Type B pancreatic cell (in vitro differentiated cells): ENCODE measurements around the gene NTM. TPM values are rescaled to one million over a fixed set of nuclear protein-coding genes. Genes with fewer than 3 reads are reported as not detected.

Source experiments
- DNase-seq: peaks from one replicate; pipeline ENCODE4 v3.0.0; 2021; ENCODE audit warnings: mixed read lengths; ENCODE audit not compliant: unreplicated experiment; ENCODE audit errors: extremely low spot score
- H3K27ac Mint-ChIP-seq: 2 replicates; pipeline ENCODE4 v1.8.0; 2021; ENCODE audit warnings: mild to moderate bottlenecking, mixed read lengths
- H3K27me3 Mint-ChIP-seq: 2 replicates; pipeline ENCODE4 v1.8.0; 2021; ENCODE audit warnings: mixed read lengths
- H3K36me3 Mint-ChIP-seq: 2 replicates; pipeline ENCODE4 v1.8.0; 2021; ENCODE audit warnings: mixed read lengths
- H3K4me1 Mint-ChIP-seq: one replicate; pipeline ENCODE4 v1.8.0; 2021; ENCODE audit warnings: mixed read lengths; ENCODE audit not compliant: unreplicated experiment
- H3K4me3 Mint-ChIP-seq: 2 replicates; pipeline ENCODE4 v1.8.0; 2021; ENCODE audit warnings: mild to moderate bottlenecking, mixed read lengths
- H3K9me3 Mint-ChIP-seq: 2 replicates; pipeline ENCODE4 v1.8.0; 2021; ENCODE audit warnings: mixed read lengths
- total RNA-seq: library from RNA; stranded (reverse); gene quantifications from 2 replicates; pipeline ENCODE4 v1.2.1, GENCODE V29; 2021; ENCODE audit warnings: low replicate concordance
- TF ChIP-seq, protein P1 (sequence below): fragments of 200-600 bp; sonication (generic); conservative IDR thresholded peaks from 2 replicates; pipeline ENCODE4 v1.5.0; 2021; ENCODE audit warnings: antibody characterized with exemption, mild to moderate bottlenecking

NTM gene
- total RNA-seq, 1 donor from 2014 or later, result 19.2 TPM

DNA sequence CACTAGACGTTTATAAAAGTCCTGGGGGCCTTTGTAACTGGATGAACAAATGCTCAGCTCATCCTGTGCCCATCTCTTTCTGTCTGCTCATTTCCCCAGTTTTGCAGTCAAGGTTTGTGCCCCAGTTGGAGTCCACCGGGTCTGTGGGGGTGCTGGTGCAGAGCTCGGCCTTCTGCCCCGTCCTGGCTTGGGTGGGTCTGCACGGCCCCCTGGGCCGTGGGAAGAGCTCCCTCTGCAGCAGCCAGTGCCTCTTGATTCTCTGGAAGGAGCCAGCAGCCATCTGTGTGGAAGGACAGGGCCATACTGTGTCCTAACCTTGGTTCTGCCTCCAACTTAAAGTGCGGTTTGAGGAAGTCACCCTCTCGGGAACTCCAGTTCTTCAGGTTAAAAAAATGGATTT is 140.2 kb downstream of the NTM start:
- Mint-ChIP-seq H3K4me3 (no peak overlapping the region), H3K27me3 (peaks cover 11% of the 10 kb centered on the region), H3K4me1 (peaks cover 7% of the 10 kb centered on the region), H3K9me3 (peaks cover 5% of the 10 kb centered on the region), H3K27ac (no peak overlapping the region), H3K36me3 (no peaks in the 10 kb centered on the region)
- DNase-seq, result no peak
- TF ChIP-seq, protein P1, sequence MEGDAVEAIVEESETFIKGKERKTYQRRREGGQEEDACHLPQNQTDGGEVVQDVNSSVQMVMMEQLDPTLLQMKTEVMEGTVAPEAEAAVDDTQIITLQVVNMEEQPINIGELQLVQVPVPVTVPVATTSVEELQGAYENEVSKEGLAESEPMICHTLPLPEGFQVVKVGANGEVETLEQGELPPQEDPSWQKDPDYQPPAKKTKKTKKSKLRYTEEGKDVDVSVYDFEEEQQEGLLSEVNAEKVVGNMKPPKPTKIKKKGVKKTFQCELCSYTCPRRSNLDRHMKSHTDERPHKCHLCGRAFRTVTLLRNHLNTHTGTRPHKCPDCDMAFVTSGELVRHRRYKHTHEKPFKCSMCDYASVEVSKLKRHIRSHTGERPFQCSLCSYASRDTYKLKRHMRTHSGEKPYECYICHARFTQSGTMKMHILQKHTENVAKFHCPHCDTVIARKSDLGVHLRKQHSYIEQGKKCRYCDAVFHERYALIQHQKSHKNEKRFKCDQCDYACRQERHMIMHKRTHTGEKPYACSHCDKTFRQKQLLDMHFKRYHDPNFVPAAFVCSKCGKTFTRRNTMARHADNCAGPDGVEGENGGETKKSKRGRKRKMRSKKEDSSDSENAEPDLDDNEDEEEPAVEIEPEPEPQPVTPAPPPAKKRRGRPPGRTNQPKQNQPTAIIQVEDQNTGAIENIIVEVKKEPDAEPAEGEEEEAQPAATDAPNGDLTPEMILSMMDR, result no peak

- Mint-ChIP-seq H3K36me3 (no peaks in the 10 kb centered on the region), H3K4me1 (peaks cover 7% of the 10 kb centered on the region), H3K4me3 (no peak overlapping the region), H3K27me3 (peaks cover 11% of the 10 kb centered on the region), H3K27ac (no peak overlapping the region), H3K9me3 (peaks cover 5% of the 10 kb centered on the region)
- no peak for DNase-seq
- TF ChIP-seq, protein P1, result peak; percentile 70
These were observed 141.4 kb downstream of the NTM start for GRCh38 chr11:131511794-131512193.

- no peak overlapping the region for H3K4me3 Mint-ChIP-seq
- H3K27ac Mint-ChIP-seq, result no peak overlapping the region
- DNase-seq, result no peak
- peaks cover 7% of the 10 kb centered on the region for H3K4me1 Mint-ChIP-seq
- H3K9me3 Mint-ChIP-seq, result peaks cover 5% of the 10 kb centered on the region
- TF ChIP-seq, protein P1, result no peak
- no peaks in the 10 kb centered on the region for H3K36me3 Mint-ChIP-seq
- H3K27me3 Mint-ChIP-seq, result peaks cover 11% of the 10 kb centered on the region
These were observed 141.8 kb downstream of the NTM start for GRCh38 chr11:131512228-131512627.

DNA sequence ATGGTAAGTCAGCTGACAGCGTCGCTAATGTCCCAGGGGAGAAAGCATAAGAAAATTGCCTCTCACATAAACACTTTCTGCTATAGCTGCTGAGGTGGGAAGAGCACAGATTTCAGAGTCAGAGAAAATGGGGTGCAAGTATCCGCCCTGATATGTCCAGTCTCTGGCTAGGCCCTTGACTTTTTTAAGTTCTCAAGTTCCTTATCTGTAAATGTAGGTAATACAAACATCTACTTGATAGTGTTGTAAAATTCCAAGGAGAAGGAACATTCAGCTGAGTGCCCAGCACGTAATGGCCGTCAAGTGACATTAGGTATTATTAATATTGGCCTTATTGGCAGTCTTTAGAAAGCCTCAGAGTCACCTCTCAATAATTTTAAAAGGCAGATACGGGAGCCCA is 143.6 kb downstream of the NTM start:
- TF ChIP-seq, protein P1, result no peak

DNA sequence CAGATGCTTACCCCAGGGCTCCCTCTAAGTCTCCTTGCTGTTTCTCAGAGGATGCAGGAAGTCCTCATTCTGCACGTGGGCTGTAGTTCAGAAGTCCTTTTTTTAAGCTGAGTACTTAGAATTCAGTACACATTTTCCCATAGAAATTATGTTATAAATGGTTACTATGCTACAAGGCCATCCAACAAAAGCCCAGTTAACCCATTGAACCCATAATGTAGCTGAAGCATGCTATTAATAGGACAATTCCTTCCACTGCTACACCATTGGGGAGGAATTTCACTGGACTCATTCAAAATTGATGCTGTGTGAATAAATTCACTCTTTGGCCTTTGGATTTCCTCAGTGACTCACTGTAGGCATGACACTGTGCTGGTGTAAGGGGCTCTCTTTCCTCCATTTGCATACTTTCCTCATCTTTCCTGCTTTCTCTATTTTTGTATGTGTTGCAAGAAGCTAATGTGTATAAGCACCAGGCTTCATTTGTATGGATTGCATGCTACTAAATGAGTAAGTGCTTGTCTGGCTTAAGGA is 148.0 kb downstream of the NTM start:
- DNase-seq, result no peak
- Mint-ChIP-seq H3K9me3 (no peaks in the 10 kb centered on the region), H3K4me1 (peaks cover under 1% of the 10 kb centered on the region), H3K27me3 (peaks cover 11% of the 10 kb centered on the region), H3K27ac (no peak overlapping the region), H3K4me3 (no peak overlapping the region), H3K36me3 (no peaks in the 10 kb centered on the region)
- TF ChIP-seq, protein P1, result no peak

More for the DNA sequence above, 143.6 kb downstream of the NTM start:
- H3K27ac Mint-ChIP-seq, result no peak overlapping the region
- peaks cover 7% of the 10 kb centered on the region for H3K4me1 Mint-ChIP-seq
- H3K27me3 Mint-ChIP-seq, result peaks cover 13% of the 10 kb centered on the region
- no peaks in the 10 kb centered on the region for H3K36me3 Mint-ChIP-seq
- no peak for DNase-seq
- H3K4me3 Mint-ChIP-seq, result no peak overlapping the region
- peaks cover 5% of the 10 kb centered on the region for H3K9me3 Mint-ChIP-seq

GRCh38 chr11:131522851-131523250 is 152.4 kb downstream of the NTM start:
- Mint-ChIP-seq H3K27me3 (peaks cover 27% of the 10 kb centered on the region), H3K27ac (no peak overlapping the region), H3K9me3 (no peaks in the 10 kb centered on the region), H3K4me3 (no peak overlapping the region), H3K4me1 (no peaks in the 10 kb centered on the region), H3K36me3 (no peaks in the 10 kb centered on the region)
- DNase-seq, result no peak
- TF ChIP-seq, protein P1, result no peak
